ENCODE measurements around the gene MED22.
A peak's percentile ranks its signal among the peaks of the same experiment; 100 is the strongest.
"Not testable (repeated sequence)": the region's sequence is repeated elsewhere in the genome, so short reads cannot be mapped to it uniquely, and the experiment has no call there.

Gene MED22

GRCh38 chr9:133378408-133378962 lies 30.6 kb upstream of the MED22 start:
- Histone ChIP-seq H3K9ac (no peak overlapping the region), H3K4me3 (no peak overlapping the region), H3K4me2 (no peak overlapping the region), H4K20me1 (peaks cover 10 to 24% (median 21%) of the 10 kb centered on the region in 11 experiments; a peak in 20 of 22 replicates), H3K9me3 (replicated peaks in 1 of 11) (peaks cover 0 to 14% (median 9%) of the 10 kb centered on the region in 11 experiments; a peak in 15 of 22 replicates), H3K4me1 (peaks cover 10 to 22% (median 19%) of the 10 kb centered on the region in 10 experiments), H3K27me3 (no peaks in the 10 kb centered on the region), H3K36me3 (peaks cover 3 to 8% (median 5%) of the 10 kb centered on the region in 11 experiments; a peak in 21 of 22 replicates), H3K27ac (no peak overlapping the region)
- TF ChIP-seq Cebpa-rat (IDR thresholded peaks at IDR 0.05), result no peak

- no peak; a peak in 1 of 22 replicates for TF ChIP-seq Cebpa-rat (IDR thresholded peaks at IDR 0.05)
- Histone ChIP-seq H3K36me3 (peaks cover 10 to 15% (median 12%) of the 10 kb centered on the region in 11 experiments), H3K27me3 (no peaks in the 10 kb centered on the region), H3K4me3 (no peak overlapping the region), H3K27ac (no peak overlapping the region), H3K9me3 (replicated peaks in 1 of 11) (peaks cover 0 to 14% (median 9%) of the 10 kb centered on the region in 11 experiments; a peak in 15 of 22 replicates), H4K20me1 (peaks cover 17 to 31% (median 28%) of the 10 kb centered on the region in 11 experiments), H3K9ac (no peak overlapping the region), H3K4me1 (peaks cover 17 to 30% (median 26%) of the 10 kb centered on the region in 10 experiments), H3K4me2 (no peak overlapping the region)
These were observed 29.8 kb upstream of the MED22 start for GRCh38 chr9:133377721-133378216.

- H3K4me2 ChIP-seq, result peak overlapping the region in 10 of 11 experiments; percentile 89 to 100 (median 98); a peak in 13 of 22 replicates
- not testable (repeated sequence) for H3K27ac ChIP-seq, H3K27me3 ChIP-seq
- peaks cover 15 to 20% (median 17%) of the 10 kb centered on the region in 11 experiments for H3K36me3 ChIP-seq
- H3K4me3 ChIP-seq, result 0 out of 20 replicates have a peak overlapping the region, but pooled peaks of 2 of the 10 experiments have one; percentile 92 to 94
- H4K20me1 ChIP-seq, result peaks cover 22 to 36% (median 33%) of the 10 kb centered on the region in 11 experiments
- H3K9ac ChIP-seq, result peak overlapping the region in 2 of 11 experiments; percentile 97 to 99; a peak in 2 of 22 replicates
- peaks cover 22 to 34% (median 31%) of the 10 kb centered on the region in 10 experiments for H3K4me1 ChIP-seq
- H3K9me3 ChIP-seq (replicated peaks in 1 of 11), result peaks cover 0 to 14% (median 9%) of the 10 kb centered on the region in 11 experiments; a peak in 15 of 22 replicates
These were observed 29.3 kb upstream of the MED22 start for GRCh38 chr9:133377280-133377679.

- Histone ChIP-seq H3K4me1 (peaks cover 35 to 47% (median 44%) of the 10 kb centered on the region in 10 experiments), H3K27ac (peak within 1 kb of the TSS; percentile 93 to 99 (median 97)), H3K36me3 (peaks cover 19 to 33% (median 30%) of the 10 kb centered on the region in 11 experiments), H3K4me3 (peak within 1 kb of the TSS; percentile 91 to 99 (median 96)), H4K20me1 (peaks cover 35 to 49% (median 46%) of the 10 kb centered on the region in 11 experiments), H3K4me2 (peak within 1 kb of the TSS; percentile 89 to 100 (median 98)), H3K9ac (peak within 1 kb of the TSS; percentile 96 to 100 (median 98)), H3K27me3 (no peaks in the 10 kb centered on the region), H3K9me3 (replicated peaks in 1 of 11) (peaks cover 0 to 14% (median 9%) of the 10 kb centered on the region in 11 experiments; a peak in 15 of 22 replicates)
- no peak for TF ChIP-seq Cebpa-rat (IDR thresholded peaks at IDR 0.05)
These were observed 28.1 kb upstream of the MED22 start, which contains the start of the genes STKLD1 and SURF4 for GRCh38 chr9:133375724-133376654. Gene STKLD1 (plus strand): TSS chr9:133376366. CDS start chr9:133376474, 108 bp downstream. Gene SURF4 (minus strand): TSS chr9:133376060. CDS start chr9:133375969, 91 bp downstream.

GRCh38 chr9:133375116-133375723 lies 27.3 kb upstream of the MED22 start:
- H3K9me3 ChIP-seq (replicated peaks in 1 of 11), result peaks cover 0 to 14% (median 9%) of the 10 kb centered on the region in 11 experiments; a peak in 15 of 22 replicates
- peak overlapping the region; percentile 93 to 99 (median 97) for H3K27ac ChIP-seq
- TF ChIP-seq Cebpa-rat (IDR thresholded peaks at IDR 0.05), result no peak
- H3K4me3 ChIP-seq, result peak overlapping the region; percentile 91 to 99 (median 96)
- H3K4me1 ChIP-seq, result peaks cover 37 to 55% (median 51%) of the 10 kb centered on the region in 10 experiments
- H3K4me2 ChIP-seq, result peak overlapping the region; percentile 66 to 99 (median 86)
- H3K36me3 ChIP-seq, result peaks cover 26 to 40% (median 38%) of the 10 kb centered on the region in 11 experiments
- no peaks in the 10 kb centered on the region for H3K27me3 ChIP-seq
- H3K9ac ChIP-seq, result peak overlapping the region; percentile 96 to 100 (median 98)
- peaks cover 42 to 56% (median 53%) of the 10 kb centered on the region in 11 experiments for H4K20me1 ChIP-seq

- H3K27ac ChIP-seq, result peak overlapping the region; percentile 93 to 99 (median 97)
- peak overlapping the region; percentile 91 to 99 (median 96) for H3K4me3 ChIP-seq
- peak overlapping the region; percentile 96 to 100 (median 98) for H3K9ac ChIP-seq
- H3K4me1 ChIP-seq, result peaks cover 37 to 61% (median 57%) of the 10 kb centered on the region in 10 experiments
- peak overlapping the region; percentile 66 to 99 (median 86) for H3K4me2 ChIP-seq
- H3K36me3 ChIP-seq, result peaks cover 32 to 46% (median 43%) of the 10 kb centered on the region in 11 experiments
- H3K27me3 ChIP-seq, result no peaks in the 10 kb centered on the region
- H4K20me1 ChIP-seq, result peaks cover 48 to 62% (median 59%) of the 10 kb centered on the region in 11 experiments
- H3K9me3 ChIP-seq (replicated peaks in 1 of 11), result peaks cover 0 to 14% (median 9%) of the 10 kb centered on the region in 11 experiments; a peak in 15 of 22 replicates
- TF ChIP-seq Cebpa-rat (IDR thresholded peaks at IDR 0.05), result no peak
These were observed 26.7 kb upstream of the MED22 start for GRCh38 chr9:133374612-133375115.

GRCh38 chr9:133372144-133372543 lies 24.2 kb upstream of the MED22 start:
- peaks cover 57 to 71% (median 68%) of the 10 kb centered on the region in 11 experiments for H3K36me3 ChIP-seq
- peak overlapping the region; percentile 38 to 99 (median 82) for H3K4me2 ChIP-seq
- H3K27me3 ChIP-seq, result no peaks in the 10 kb centered on the region
- H3K4me3 ChIP-seq, result no peak overlapping the region
- peaks cover 37 to 73% (median 66%) of the 10 kb centered on the region in 10 experiments for H3K4me1 ChIP-seq
- H3K9ac ChIP-seq, result peak overlapping the region; percentile 2 to 99 (median 58); a peak in 20 of 22 replicates
- 0 out of 22 replicates have a peak, but pooled peaks cover 0 to under 1% (median 0%) of the 10 kb centered on the region in 11 experiments for H3K9me3 ChIP-seq (replicated peaks in 1 of 11)
- H4K20me1 ChIP-seq, result peaks cover 73 to 87% (median 84%) of the 10 kb centered on the region in 11 experiments
- TF ChIP-seq Cebpa-rat (IDR thresholded peaks at IDR 0.05), result no peak
- 0 out of 22 replicates have a peak overlapping the region, but pooled peaks of 3 of the 11 experiments have one; percentile 3 to 19 (median 16) for H3K27ac ChIP-seq
